Stimulated activated CD4-positive, alpha-beta T cell treated with anti-CD3 and anti-CD28 coated beads, Interleukin-15, amount 100 ng/mL, for 24 hours (primary cell): ENCODE measurements around the gene ACY1.

Experiments
- DNase-seq: peaks from one replicate; pipeline ENCODE4 v3.0.0-alpha.2; 2020

Gene ACY1

GRCh38 chr3:52010431-52010830 lies 27.1 kb downstream of the ACY1 start:
- no peak for DNase-seq

- DNase-seq, result no peak
Observed at GRCh38 chr3:52012699-52013098, 29.4 kb downstream of the ACY1 start.

GRCh38 chr3:52013802-52014598 lies 30.7 kb downstream of the ACY1 start:
- DNase-seq, result no peak

GRCh38 chr3:52014613-52015012 lies 31.3 kb downstream of the ACY1 start:
- DNase-seq, result no peak

- DNase-seq, result no peak
Observed at GRCh38 chr3:52015438-52016228, 32.3 kb downstream of the ACY1 start.

GRCh38 chr3:52017586-52017985 lies 34.3 kb downstream of the ACY1 start:
- no peak for DNase-seq

- no peak for DNase-seq
Observed at GRCh38 chr3:52018319-52019000, 35.1 kb downstream of the ACY1 start.

- no peak for DNase-seq
Observed at GRCh38 chr3:52019352-52020080, 36.2 kb downstream of the ACY1 start.

- DNase-seq, result no peak
Observed at GRCh38 chr3:52020796-52021195, 37.5 kb downstream of the ACY1 start.

- no peak for DNase-seq
Observed at GRCh38 chr3:52021489-52022268, 38.3 kb downstream of the ACY1 start.

- DNase-seq, result no peak
Observed at GRCh38 chr3:52022323-52023100, 39.2 kb downstream of the ACY1 start.

GRCh38 chr3:52023101-52023770 lies 39.9 kb downstream of the ACY1 start:
- DNase-seq, result no peak

- DNase-seq, result no peak
Observed at GRCh38 chr3:52023860-52024764, 40.8 kb downstream of the ACY1 start.

- no peak for DNase-seq
Observed at GRCh38 chr3:52024765-52025452, 41.6 kb downstream of the ACY1 start.

- DNase-seq, result no peak
Observed at GRCh38 chr3:52025453-52025852, 42.1 kb downstream of the ACY1 start.

- no peak for DNase-seq
Observed at GRCh38 chr3:52026041-52026440, 42.7 kb downstream of the ACY1 start.

GRCh38 chr3:52028572-52028971 lies 45.2 kb downstream of the ACY1 start:
- no peak for DNase-seq

GRCh38 chr3:52029053-52029452 lies 45.7 kb downstream of the ACY1 start:
- DNase-seq, result no peak

- DNase-seq, result no peak
Observed at GRCh38 chr3:52029535-52029934, 46.2 kb downstream of the ACY1 start.
